SK-N-SH (cell line): Measurements from ENCODE around the gene DOCK8. TPM values are rescaled to one million over a fixed set of nuclear protein-coding genes. Genes with fewer than 3 reads are reported as not detected.

Experiments
- CTCF ChIA-PET: fragments of 300-600, 350-600 bp; formaldehyde crosslinking; extraction: SDS; loops from one replicate; lab custom pipeline; 2021; lab: Yijun Ruan, JAX
- POLR2A ChIA-PET: fragments of 350-600 bp; sonication (Branson Sonifier 250); formaldehyde crosslinking; extraction: SDS; loops from one replicate; lab custom pipeline; 2020; ENCODE audit warnings: antibody characterized with exemption, inconsistent platforms; lab: Yijun Ruan, JAX
- DNase-seq: peaks from one replicate; pipeline ENCODE4 v3.0.0; 2012
- H2AFZ ChIP-seq: fragments of 200-600 bp; sonication (generic); 2 replicates; pipeline ENCODE4 v1.8.1; 2016; ENCODE audit warnings: antibody characterized with exemption, mild to moderate bottlenecking, low read depth
- H3F3A ChIP-seq: fragments of 200-600 bp; sonication (generic); replicated peaks from 2 replicates; pipeline ENCODE3; 2016; ENCODE audit warnings: antibody characterized with exemption, mild to moderate bottlenecking; ENCODE audit not compliant: insufficient read depth
- H3K27ac ChIP-seq, 2 experiments: fragments of 200-500 bp in 1 of 2; fragments of 200-600 bp in 1 of 2; sonication (Bioruptor generic) in 1 of 2; sonication (generic), shearing (Covaris generic) in 1 of 2; 2 replicates each; pipeline versions ENCODE4 v1.5.1 to v1.6.1; 2014 to 2016; ENCODE audit warnings: low read depth in 2 of 2, inconsistent platforms in 1 of 2, low read length in 1 of 2, mild to moderate bottlenecking in 1 of 2, mixed read lengths in 1 of 2
- H3K27me3 ChIP-seq: fragments of 200-600 bp; sonication (generic), shearing (Covaris generic); 2 replicates; pipeline ENCODE4 v1.6.1; 2016; ENCODE audit warnings: mixed run types; ENCODE audit not compliant: insufficient read depth
- H3K36me3 ChIP-seq, 2 experiments: fragments of 200-500 bp in 1 of 2; fragments of 200-600 bp in 1 of 2; sonication (Bioruptor generic) in 1 of 2; sonication (generic) in 1 of 2; replicated peaks in 1 of 2; 2 replicates each; pipeline versions ENCODE3 to v1.5.1; 2014 to 2016; ENCODE audit warnings: low read length in 1 of 2, mild to moderate bottlenecking in 1 of 2; ENCODE audit not compliant: insufficient read depth in 2 of 2, control insufficient read depth in 1 of 2
- H3K4me1 ChIP-seq, 2 experiments: fragments of 200-500 bp in 1 of 2; fragments of 200-600 bp in 1 of 2; sonication (Bioruptor generic) in 1 of 2; sonication (generic), shearing (Covaris generic) in 1 of 2; 2 replicates each; pipeline versions ENCODE4 v1.5.1 to v1.6.1; 2014 to 2016; ENCODE audit warnings: low read depth in 1 of 2, low read length in 1 of 2, mixed run types in 1 of 2; ENCODE audit not compliant: insufficient read depth in 2 of 2, control insufficient read depth in 1 of 2
- H3K4me2 ChIP-seq: fragments of 200-600 bp; sonication (generic), shearing (Covaris generic); 2 replicates; pipeline ENCODE4 v1.6.1; 2017; ENCODE audit warnings: mixed run types
- H3K4me3 ChIP-seq, 2 experiments: fragments of 200-500 bp in 1 of 2; fragments of 200-600 bp in 1 of 2; sonication (Bioruptor generic) in 1 of 2; sonication (generic), shearing (Covaris generic) in 1 of 2; 2 replicates each; pipeline versions ENCODE4 v1.5.1 to v1.8.1; 2014 to 2016; ENCODE audit warnings: low read depth in 2 of 2, inconsistent platforms in 1 of 2, low read length in 1 of 2, mild to moderate bottlenecking in 1 of 2, mixed read lengths in 1 of 2, moderate library complexity in 1 of 2
- H3K79me2 ChIP-seq: fragments of 200-600 bp; sonication (generic); 2 replicates; pipeline ENCODE4 v1.8.1; 2017; ENCODE audit warnings: mild to moderate bottlenecking; ENCODE audit not compliant: insufficient read depth
- H3K9ac ChIP-seq: fragments of 200-600 bp; sonication (generic); 2 replicates; pipeline ENCODE4 v1.6.1; 2017; ENCODE audit warnings: mixed run types
- H3K9me2 ChIP-seq: fragments of 200-600 bp; sonication (generic); 2 replicates; pipeline ENCODE4 v1.6.1; 2017; ENCODE audit warnings: mixed run types
- H3K9me3 ChIP-seq: fragments of 200-600 bp; sonication (generic); 2 replicates; pipeline ENCODE4 v1.6.1; 2017; ENCODE audit warnings: mixed run types, mild to moderate bottlenecking, moderate library complexity
- H4K20me1 ChIP-seq: fragments of 200-600 bp; sonication (generic); 2 replicates; pipeline ENCODE4 v1.6.1; 2017; ENCODE audit warnings: mild to moderate bottlenecking, mixed run types; ENCODE audit not compliant: insufficient read depth
- CHD2 ChIP-seq: fragments of 150-350 bp; IDR thresholded peaks from 2 replicates; pipeline ENCODE4 v1.6.1; 2018; ENCODE audit warnings: low read length; ENCODE audit not compliant: partially characterized antibody
- CTCF ChIP-seq: fragments of 200-600 bp; sonication (generic); IDR thresholded peaks from 2 replicates; pipeline ENCODE4 v1.6.1; 2017; ENCODE audit warnings: antibody characterized with exemption, mild to moderate bottlenecking, moderate library complexity
- ELF1 ChIP-seq: IDR thresholded peaks from 2 replicates; pipeline ENCODE4 v1.4.0; 2012
- EP300 ChIP-seq, 2 experiments: IDR thresholded peaks; 2 replicates each; pipeline versions ENCODE4 v1.4.0 to v1.6.1; 2012; ENCODE audit warnings: borderline replicate concordance in 1 of 2, low read depth in 1 of 2, low read length in 1 of 2
- FOXJ3 ChIP-seq: sonication (generic); formaldehyde crosslinking; IDR thresholded peaks from 2 replicates; pipeline ENCODE4 v1.5.1; 2020; ENCODE audit warnings: mild to moderate bottlenecking, missing genetic modification reagents
- FOXM1 ChIP-seq: IDR thresholded peaks from 2 replicates; pipeline ENCODE4 v1.4.0; 2012; ENCODE audit warnings: low read depth, mild to moderate bottlenecking
- GABPA ChIP-seq: IDR thresholded peaks from 2 replicates; pipeline ENCODE4 v1.4.0; 2012; ENCODE audit warnings: low read depth, mild to moderate bottlenecking
- GATA2 ChIP-seq: sonication (generic); formaldehyde crosslinking; IDR thresholded peaks from 2 replicates; pipeline ENCODE4 v1.5.0; 2020; ENCODE audit warnings: mild to moderate bottlenecking, missing genetic modification reagents
- JUND ChIP-seq: IDR thresholded peaks from 2 replicates; pipeline ENCODE4 v1.4.0; 2012
- MEF2A ChIP-seq: IDR thresholded peaks from 2 replicates; pipeline ENCODE4 v1.4.0; 2012; ENCODE audit warnings: low read depth, borderline replicate concordance
- MXI1 ChIP-seq: IDR thresholded peaks from 2 replicates; pipeline ENCODE4 v1.6.1; 2012; ENCODE audit warnings: mild to moderate bottlenecking, low read depth, low read length, improper control_type of control experiment
- PBX3 ChIP-seq: IDR thresholded peaks from 2 replicates; pipeline ENCODE4; 2012
- POLR2AphosphoS5 ChIP-seq: IDR thresholded peaks from 2 replicates; pipeline ENCODE4 v1.6.1; 2012; ENCODE audit warnings: low read depth, low read length
- RAD21 ChIP-seq: IDR thresholded peaks from 2 replicates; pipeline ENCODE4 v1.6.1; 2012; ENCODE audit warnings: mild to moderate bottlenecking, low read length
- REST ChIP-seq: IDR thresholded peaks from 2 replicates; pipeline ENCODE4 v1.6.1; 2012; ENCODE audit warnings: mild to moderate bottlenecking, low read depth, low read length, moderate library complexity
- RXRA ChIP-seq: IDR thresholded peaks from 2 replicates; pipeline ENCODE4 v1.4.0; 2012; ENCODE audit warnings: low read depth, mild to moderate bottlenecking, borderline replicate concordance
- SIN3A ChIP-seq: IDR thresholded peaks from 2 replicates; pipeline ENCODE4 v1.6.1; 2012; ENCODE audit warnings: low read depth, mild to moderate bottlenecking, low read length, moderate library complexity, borderline replicate concordance
- TCF12 ChIP-seq: IDR thresholded peaks from 2 replicates; pipeline ENCODE4 v1.4.0; 2012
- TEAD4 ChIP-seq: IDR thresholded peaks from 2 replicates; pipeline ENCODE4 v1.4.0; 2012; ENCODE audit warnings: mild to moderate bottlenecking, borderline replicate concordance; ENCODE audit not compliant: insufficient read depth
- USF1 ChIP-seq: IDR thresholded peaks from 2 replicates; pipeline ENCODE4 v1.4.0; 2012; ENCODE audit warnings: low read depth, borderline replicate concordance
- USF2 ChIP-seq: fragments of 150-350 bp; IDR thresholded peaks from 2 replicates; pipeline ENCODE4 v1.6.1; 2017; ENCODE audit warnings: antibody characterized with exemption, low read length, low read depth, borderline replicate concordance
- WGBS: methylation state at CpG from one replicate; pipeline ENCODE4 v1.1.6; 2017; ENCODE audit warnings: low lambda C conversion rate; 5-methylcytosine and 5-hydroxymethylcytosine counted together
- polyA plus RNA-seq, 3 experiments: library from polyadenylated mRNA; depleted of rRNA; stranded (reverse); fragments of >200 nt; gene quantifications; 2 replicates each; pipeline ENCODE4 v1.2.3, GENCODE V29; 2012

Gene DOCK8
- polyA plus RNA-seq, 1 of the 3 experiments (the other 2 are of a cell fraction), result not detected

GRCh38 chr9:306907-307306 is 92.2 kb downstream of the DOCK8 start:
- Histone ChIP-seq H3K79me2 (no peaks in the 10 kb centered on the region), H3K9me2 (no peaks in the 10 kb centered on the region), H3K27me3 (peaks cover 5% of the 10 kb centered on the region; the same call in 1 of the 2 replicates), H3K36me3 (no peaks in the 10 kb centered on the region), H3K4me1 (no peaks in the 10 kb centered on the region), H3K9me3 (no peaks in the 10 kb centered on the region), H3K27ac (no peak overlapping the region), H3K9ac (no peak overlapping the region)
- CTCF ChIA-PET, result no interaction called here
- POLR2A ChIA-PET, result no interaction called here
- WGBS, result 10% methylated on average over 7 of the region's 7 CpGs
- TF ChIP-seq SIN3A, result no peak
- no peak for TF ChIP-seq EP300 (IDR thresholded peaks at IDR 0.05; ENCODE audit: borderline replicate concordance in 1 of 2, low read depth in 1 of 2, low read length in 1 of 2)
- TF ChIP-seq CTCF, result no peak; the same call in 1 of the 2 replicates
- no peak for TF ChIP-seq ELF1
- TF ChIP-seq MXI1, result no peak
- TF ChIP-seq USF2, result no peak
- TF ChIP-seq RXRA, result no peak
- TF ChIP-seq FOXM1, result no peak
- TF ChIP-seq RAD21, result no peak
- TF ChIP-seq TCF12, result no peak
- no peak for TF ChIP-seq MEF2A
- TF ChIP-seq GATA2 (CRISPR knock-in tag), result no peak
- no peak for TF ChIP-seq PBX3
- TF ChIP-seq, all 33 proteins: peak for 0
- no peak for DNase-seq
- Histone ChIP-seq H4K20me1 (no peaks in the 10 kb centered on the region), H3K4me3 (no peak overlapping the region), H2AFZ (no peak overlapping the region), H3K4me2 (no peak overlapping the region), H3F3A (no peaks in the 10 kb centered on the region)

GRCh38 chr9:311841-312240 is 97.2 kb downstream of the DOCK8 start:
- no peak for DNase-seq
- ChIA-PET POLR2A (no interaction called here), CTCF (no interaction called here)
- Histone ChIP-seq H3K36me3 (no peaks in the 10 kb centered on the region), H3K4me1 (no peaks in the 10 kb centered on the region), H3K79me2 (no peaks in the 10 kb centered on the region), H3K27me3 (peaks cover 5% of the 10 kb centered on the region; the same call in 1 of the 2 replicates), H3K9me3 (no peaks in the 10 kb centered on the region), H3K4me2 (no peak overlapping the region), H3F3A (no peaks in the 10 kb centered on the region), H2AFZ (no peak overlapping the region), H3K9me2 (no peaks in the 10 kb centered on the region), H3K4me3 (no peak overlapping the region), H3K9ac (no peak overlapping the region), H4K20me1 (no peaks in the 10 kb centered on the region), H3K27ac (no peak overlapping the region)
- WGBS, result 21% methylated on average over 14 of the region's 14 CpGs
- TF ChIP-seq FOXJ3 (CRISPR knock-in tag) (no peak), REST (no peak), TEAD4 (no peak), SIN3A (no peak), CHD2 (no peak), POLR2AphosphoS5 (no peak), GABPA (no peak), GATA2 (CRISPR knock-in tag) (no peak), EP300 (IDR thresholded peaks at IDR 0.05; ENCODE audit: borderline replicate concordance in 1 of 2, low read depth in 1 of 2, low read length in 1 of 2) (no peak), JUND (no peak), USF1 (no peak)
